Left ventricle myocardium superior (tissue), 1 donor: ENCODE results near the gene MARK3. TPM values are rescaled to one million over a fixed set of nuclear protein-coding genes. Genes with fewer than 3 reads are reported as not detected.

Experiments
- ATAC-seq: fragments of 200-7000 bp; cut with Tn5 transposase; one replicate; pipeline ENCODE4 v1.9.1; 2020; ENCODE audit warnings: mild to moderate bottlenecking, moderate library complexity
- DNase-seq: peaks from one replicate; pipeline ENCODE4 v3.0.0-alpha.2; 2020
- intact Hi-C: fragments of 100-400 bp; cut with micrococcal nuclease; formaldehyde crosslinking; loops from one replicate; pipeline ENCODE4 v1.11.0; 2022
- total RNA-seq: library from RNA; stranded (reverse); fragmentation: NEBNext Ultra II Directional; extraction: Animal tissue kit (Norgen Biotek cat#: 25700); gene quantifications from one replicate; pipeline ENCODE4 v1.2.1, GENCODE V29; 2021
- donor health status: DM: no; HTN: yes; CAD: no; lungs with severe emphysema.

MARK3 gene
- total RNA-seq, 1 donor from 2014 or later: 127 TPM

DNA sequence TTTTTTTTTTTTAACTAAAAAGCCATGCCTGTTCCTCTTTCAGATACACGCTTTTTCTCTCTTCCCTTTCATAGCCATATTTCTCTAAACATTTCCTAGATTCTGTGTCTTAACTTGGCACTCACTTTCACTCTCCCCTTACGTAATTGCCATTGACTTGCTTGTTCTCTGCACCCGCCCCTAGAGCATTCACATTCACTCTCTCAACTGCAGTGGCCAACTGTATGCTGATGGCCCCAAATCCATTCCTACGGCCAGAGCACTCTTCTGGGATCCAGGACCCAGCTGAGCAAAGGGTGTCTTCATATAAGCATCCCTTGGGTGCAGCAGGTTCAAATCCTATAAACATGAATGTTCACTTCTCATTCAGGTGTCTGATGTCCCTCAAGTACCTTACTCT is 77.9 kb downstream of the MARK3 start:
- ATAC-seq: peak; percentile 19
- DNase-seq: no peak
- intact Hi-C loops: no loop called here

DNA sequence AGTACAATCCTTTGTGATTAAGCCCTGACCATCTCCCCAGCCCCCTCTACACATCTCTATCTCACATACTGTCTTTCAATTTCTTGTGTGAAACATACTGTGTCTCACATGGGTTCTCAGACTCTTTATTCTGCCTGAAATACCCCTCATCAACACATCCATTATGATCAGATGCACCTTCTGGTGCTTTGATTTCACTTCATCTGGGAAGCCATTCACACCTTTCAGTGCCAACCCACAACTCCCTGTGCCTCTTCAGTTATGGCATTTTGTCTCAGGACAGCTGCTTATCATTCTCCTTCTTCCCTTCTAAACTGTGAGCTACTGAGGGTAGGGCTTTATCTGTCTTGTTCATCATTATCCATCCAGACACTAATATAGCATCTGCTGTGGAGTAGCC is 78.6 kb downstream of the MARK3 start:
- DNase-seq: no peak
- ATAC-seq: no peak
- intact Hi-C loops: no loop called here

- ATAC-seq (no peak), DNase-seq (no peak)
- intact Hi-C loops: no loop called here
These were observed 87.7 kb downstream of the MARK3 start for GRCh38 chr14:103472939-103473338.

DNA sequence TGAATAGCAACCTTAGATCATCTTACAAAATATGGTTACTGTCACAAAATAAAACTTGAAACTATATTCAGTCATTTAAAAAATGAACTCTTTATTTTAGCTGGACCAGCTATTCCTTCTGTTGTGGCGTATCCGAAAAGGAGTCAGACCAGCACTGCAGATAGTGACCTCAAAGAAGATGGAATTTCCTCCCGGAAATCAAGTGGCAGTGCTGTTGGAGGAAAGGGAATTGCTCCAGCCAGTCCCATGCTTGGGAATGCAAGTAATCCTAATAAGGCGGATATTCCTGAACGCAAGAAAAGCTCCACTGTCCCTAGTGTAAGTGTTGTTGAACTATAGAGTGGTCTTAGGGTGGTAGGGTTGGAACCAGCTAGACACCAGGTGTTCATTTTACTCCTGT is 89.7 kb downstream of the MARK3 start:
- ATAC-seq (no peak), DNase-seq (no peak)
- intact Hi-C loops: no loop called here

GRCh38 chr14:103476065-103476464 is 90.8 kb downstream of the MARK3 start:
- ATAC-seq (no peak), DNase-seq (no peak)
- intact Hi-C loops: no loop called here

GRCh38 chr14:103476631-103477030 is 91.4 kb downstream of the MARK3 start:
- DNase-seq (no peak), ATAC-seq (no peak)
- intact Hi-C loops: no loop called here

DNA sequence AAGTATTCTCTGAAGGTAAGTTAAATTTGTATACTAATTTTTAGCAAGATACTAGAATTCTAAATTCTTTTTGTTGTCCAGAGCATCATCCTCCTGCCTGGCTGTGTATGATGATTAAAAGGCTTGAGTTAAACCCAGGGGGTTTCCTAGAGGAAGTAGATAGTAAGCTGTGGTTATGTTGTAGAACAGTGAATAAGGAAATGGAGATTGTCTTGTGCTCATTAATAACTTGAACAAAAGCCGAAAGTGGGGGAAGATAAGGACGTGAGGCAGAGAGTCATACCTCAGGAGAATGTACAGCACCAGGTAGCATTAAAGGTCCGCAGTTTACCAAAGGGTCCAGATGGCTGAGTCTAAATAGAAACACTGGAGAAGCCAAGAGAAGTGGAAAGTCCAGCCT is 95.4 kb downstream of the MARK3 start:
- DNase-seq: no peak
- intact Hi-C loops: no loop called here
- ATAC-seq: no peak

DNA sequence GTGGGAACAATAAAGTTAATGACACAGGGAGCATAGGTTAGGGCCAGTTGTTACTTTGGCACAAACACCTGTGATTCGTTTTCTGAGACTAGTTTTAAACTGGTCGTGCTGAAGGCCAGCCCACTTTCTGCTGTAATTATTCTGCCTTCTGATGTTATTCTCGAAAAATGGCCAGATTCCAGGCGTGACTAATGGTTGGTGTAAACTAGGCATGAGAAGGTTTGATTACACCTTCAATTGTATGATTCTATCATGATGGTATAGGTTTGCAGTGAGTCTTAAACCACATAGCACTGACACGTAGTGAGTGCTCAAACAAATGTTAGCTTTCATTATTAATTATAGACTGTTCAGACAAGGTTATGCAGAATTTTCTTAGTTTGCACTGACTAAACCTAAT is 98.4 kb downstream of the MARK3 start:
- intact Hi-C loops: no loop called here
- DNase-seq: no peak

DNA sequence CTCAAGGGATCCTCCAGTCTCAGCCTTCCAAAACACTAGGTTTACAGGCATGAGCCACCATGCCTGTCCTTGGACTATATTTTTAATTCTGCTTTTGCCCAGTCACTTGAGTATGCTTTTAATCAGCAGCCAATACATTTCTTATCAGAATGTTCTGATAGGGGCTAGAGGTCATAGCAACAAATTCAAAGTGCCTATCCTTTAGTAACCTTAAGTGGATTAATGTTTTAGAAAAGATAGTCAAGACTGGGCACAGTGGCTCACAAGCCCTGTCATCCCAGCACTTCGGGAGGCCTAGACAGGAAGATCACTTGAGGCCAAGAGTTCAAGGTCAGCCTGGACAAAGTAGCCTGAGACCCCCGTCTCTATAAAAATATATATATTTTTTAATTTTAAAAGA is 100.3 kb downstream of the MARK3 start:
- intact Hi-C loops: no loop called here
- DNase-seq (no peak), ATAC-seq (peak; percentile 55)

More for the DNA sequence above, 98.4 kb downstream of the MARK3 start:
- ATAC-seq: no peak

DNA sequence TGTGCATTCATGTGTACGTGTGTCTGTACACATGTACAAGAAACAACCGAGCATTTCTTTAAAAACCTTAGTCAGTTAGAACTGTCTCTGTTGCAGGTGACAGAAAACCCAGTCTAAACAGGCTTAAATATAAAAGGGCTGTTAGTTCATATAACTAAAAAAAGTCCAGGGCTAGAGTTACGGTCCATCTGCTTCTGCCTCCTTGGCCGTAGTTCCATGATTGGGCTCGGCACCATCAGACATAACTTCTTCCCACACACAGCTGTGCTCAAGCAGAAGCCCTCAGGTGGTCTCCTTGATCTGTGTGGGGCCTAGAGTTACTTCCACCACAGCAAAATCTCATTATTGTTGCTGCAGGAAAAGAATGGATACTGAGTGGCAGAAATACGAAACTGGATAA is 102.9 kb downstream of the MARK3 start:
- intact Hi-C loops: no loop called here
- no peak for ATAC-seq
- no peak for DNase-seq

DNA sequence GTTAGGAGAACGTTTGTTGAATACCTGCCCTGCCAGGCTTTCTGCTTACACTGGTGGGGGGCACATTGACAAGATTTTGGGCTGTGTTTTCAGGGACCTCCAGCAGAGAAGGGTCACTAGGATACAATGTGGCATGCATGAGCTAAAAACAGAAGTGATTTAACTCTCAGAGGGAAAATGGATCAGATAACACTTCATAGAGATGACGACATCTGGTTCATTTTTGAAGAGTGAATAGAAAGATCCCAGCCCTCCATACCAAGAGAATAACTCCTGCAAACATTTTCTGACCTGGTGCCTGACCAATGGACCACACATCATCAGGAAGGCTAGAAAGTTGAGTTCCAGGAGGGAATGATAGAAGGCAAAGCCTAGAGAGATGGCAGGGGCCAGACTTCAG is 103.7 kb downstream of the MARK3 start:
- peak; percentile 7 for ATAC-seq
- intact Hi-C loops: no loop called here
- no peak for DNase-seq

DNA sequence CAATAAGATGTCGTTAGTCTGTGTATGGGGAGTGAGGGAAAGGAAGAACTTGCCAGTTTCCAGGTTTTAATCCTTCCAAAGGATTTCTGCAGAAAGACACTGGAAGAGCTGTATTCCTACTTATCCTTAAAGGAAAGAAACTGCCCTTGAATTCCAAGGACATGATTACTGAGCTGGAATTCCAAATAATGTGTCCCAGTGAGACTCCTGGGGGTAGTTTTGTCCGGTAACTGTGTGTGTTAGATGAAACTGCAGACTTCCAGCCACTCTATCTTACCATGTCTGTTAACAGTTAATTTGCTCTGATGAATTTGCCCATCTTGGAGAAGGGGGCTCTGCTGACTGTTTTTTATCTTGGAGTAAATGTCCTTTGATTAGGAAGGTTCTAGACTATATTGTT is 104.4 kb downstream of the MARK3 start:
- DNase-seq: no peak
- no peak for ATAC-seq
- intact Hi-C loops: no loop called here

- no peak for DNase-seq
- no peak for ATAC-seq
- intact Hi-C loops: no loop called here
These were observed 106.5 kb downstream of the MARK3 start for GRCh38 chr14:103491691-103492090.

DNA sequence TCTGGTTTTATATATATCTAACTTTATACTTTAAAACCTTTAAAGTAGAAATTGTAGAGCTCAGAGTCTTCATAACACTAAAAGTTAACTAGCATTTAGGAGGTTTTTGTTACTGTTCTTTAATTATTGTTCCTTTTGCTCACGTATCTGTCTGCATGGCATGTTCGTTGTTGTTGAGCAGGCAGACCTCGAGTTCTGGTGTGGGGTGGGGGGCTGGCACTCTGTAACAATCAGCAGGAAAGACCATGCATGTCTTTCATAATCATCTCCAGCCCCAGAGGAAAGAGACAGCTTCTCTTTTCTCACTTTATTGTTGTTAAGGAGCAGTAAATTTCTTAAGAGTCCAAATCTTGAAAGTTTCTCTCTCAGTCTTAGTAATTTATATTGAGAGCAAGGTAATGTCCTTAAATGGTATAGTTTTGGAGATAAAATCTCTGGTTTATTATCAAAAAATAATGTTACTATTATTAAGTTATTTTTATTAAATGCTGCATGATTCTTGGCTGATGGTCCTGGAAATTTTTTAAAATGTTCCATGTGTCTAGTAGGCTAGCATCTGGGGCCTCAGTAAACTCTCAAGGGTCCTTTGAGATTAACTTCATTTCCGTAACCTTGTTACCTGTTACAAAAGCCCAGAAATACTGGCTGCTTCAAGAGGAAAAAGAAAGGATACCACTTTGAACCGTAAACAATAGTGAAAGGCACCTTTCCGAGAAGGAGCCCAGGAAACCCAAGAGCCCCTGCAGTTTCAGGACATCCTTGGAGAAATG is 107.1 kb downstream of the MARK3 start:
- DNase-seq: no peak
- intact Hi-C loops: no loop called here
- no peak for ATAC-seq

DNA sequence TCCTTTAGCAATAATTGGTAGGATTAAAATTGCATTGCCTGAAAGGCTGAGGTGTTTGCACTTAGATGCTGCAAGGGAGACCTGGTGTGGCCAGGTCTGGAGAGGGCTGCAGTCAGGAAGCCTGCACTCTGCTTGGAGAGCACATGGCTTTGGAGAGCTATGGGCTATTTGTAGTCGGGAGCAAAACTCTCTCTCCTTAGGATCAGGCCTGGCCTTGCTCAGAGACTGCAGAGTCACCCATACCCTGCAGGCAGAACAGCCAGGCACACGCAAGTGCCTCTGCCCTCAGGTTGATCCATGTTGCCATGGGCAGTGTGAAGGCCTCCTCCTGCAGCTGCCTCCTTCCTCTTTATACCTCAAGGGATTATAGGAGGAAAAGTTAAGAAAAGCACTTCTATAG is 110.6 kb downstream of the MARK3 start:
- intact Hi-C loops: no loop called here
- ATAC-seq (peak; percentile 55), DNase-seq (no peak)

DNA sequence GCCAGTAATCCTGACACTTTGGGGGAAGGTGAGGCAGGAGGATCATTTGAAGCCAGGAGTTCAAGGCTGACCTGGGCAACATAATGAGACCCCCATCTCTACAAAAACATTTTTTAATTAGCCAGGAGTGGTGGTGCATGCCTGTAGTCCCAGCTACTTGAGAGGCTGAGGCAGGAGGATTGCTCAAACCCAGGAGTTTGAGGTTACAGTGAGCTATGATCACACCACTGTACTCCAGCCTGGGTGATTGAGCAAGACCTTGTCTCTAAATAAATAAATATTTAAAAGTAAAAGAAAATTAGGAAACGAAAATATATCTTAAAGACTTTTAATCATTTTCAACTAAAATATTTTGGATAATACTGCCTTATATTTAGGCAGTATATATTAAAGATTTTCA is 111.6 kb downstream of the MARK3 start:
- ATAC-seq: no peak
- intact Hi-C loops: no loop called here
- DNase-seq: no peak

GRCh38 chr14:103499709-103500108 is 114.5 kb downstream of the MARK3 start:
- DNase-seq (no peak), ATAC-seq (peak; percentile 11)
- intact Hi-C loops: no loop called here

- intact Hi-C loops: no loop called here
- DNase-seq: peak; percentile 95
- ATAC-seq: peak; percentile 86
These were observed 115.2 kb downstream of the MARK3 start for GRCh38 chr14:103500148-103500990.

- intact Hi-C loops: no loop called here
- DNase-seq (no peak), ATAC-seq (peak; percentile 10)
These were observed 116.0 kb downstream of the MARK3 start for GRCh38 chr14:103501041-103501870.
